Endothelial cell of umbilical vein (primary cell): Measurements from ENCODE around the gene RHOB. TPM values are rescaled to one million over a fixed set of nuclear protein-coding genes. Genes with fewer than 3 reads are reported as not detected.
"Not testable (repeated sequence)": the region's sequence is repeated elsewhere in the genome, so short reads cannot be mapped to it uniquely, and the experiment has no call there.

Experiments
- BruUV-seq: library from RNA; stranded (reverse); fragments of 400-500 nt; replicated peaks from 2 replicates; lab custom pipeline; 2021; lab: Mats Ljungman, UMichigan
- CTCF ChIA-PET: fragments of 300-600, 350-600 bp; sonication (Branson Sonifier 250); formaldehyde crosslinking; loops from one replicate; lab custom pipeline; 2021; ENCODE audit warnings: antibody characterized with exemption, inconsistent platforms; lab: Charles Lee
- POLR2A ChIA-PET: fragments of 300-600, 350-600 bp; sonication (Branson Sonifier 250); formaldehyde crosslinking; loops from one replicate; lab custom pipeline; 2021; ENCODE audit warnings: antibody characterized with exemption, inconsistent platforms; lab: Charles Lee
- DNase-seq: peaks from one replicate; pipeline ENCODE4 v3.0.0-alpha.2; 2011; ENCODE audit warnings: low read depth, low spot score
- FAIRE-seq: peaks from 2 replicates; lab custom pipeline; 2011; peaks lifted over from hg19 to GRCh38; lab: Jason Lieb, UNC
- H2AFZ ChIP-seq: 2 replicates; pipeline ENCODE4 v1.6.0; 2012; ENCODE audit warnings: low read depth, low read length, control low read depth, inconsistent platforms
- H3K27ac ChIP-seq: 2 replicates; pipeline ENCODE4 v1.5.1; 2011; ENCODE audit warnings: low read depth, mild to moderate bottlenecking, control low read depth, low read length, moderate library complexity; ENCODE audit not compliant: insufficient read depth
- H3K27me3 ChIP-seq, 2 experiments: 2 replicates each; pipeline versions ENCODE4 v1.6.0 to v1.6.1; 2011; ENCODE audit warnings: low read length in 2 of 2, mixed read lengths in 1 of 2; ENCODE audit not compliant: control insufficient read depth in 2 of 2, insufficient read depth in 2 of 2
- H3K36me3 ChIP-seq, 2 experiments: 2 replicates in 1 of 2; 3 replicates in 1 of 2; pipeline ENCODE4 v1.5.1; 2011; ENCODE audit warnings: low read length in 2 of 2, mild to moderate bottlenecking in 1 of 2, moderate library complexity in 1 of 2; ENCODE audit not compliant: control insufficient read depth in 2 of 2, insufficient read depth in 2 of 2; ENCODE audit errors: extremely low read depth in 1 of 2
- H3K4me1 ChIP-seq: 3 replicates; pipeline ENCODE4 v1.5.1; 2011; ENCODE audit warnings: mild to moderate bottlenecking, low read length; ENCODE audit not compliant: control insufficient read depth, insufficient read depth; ENCODE audit errors: extremely low read depth
- H3K4me2 ChIP-seq: 2 replicates; pipeline ENCODE4 v1.6.1; 2011; ENCODE audit warnings: low read length, control low read depth, mixed read lengths; ENCODE audit not compliant: insufficient read depth
- H3K4me3 ChIP-seq, 3 experiments: fragments of 200-600 bp in 1 of 3; sonication (generic), shearing (Covaris generic) in 1 of 3; replicated peaks in 1 of 3; 2 replicates each; pipeline ENCODE4 v1.5.1; 2011 to 2016; ENCODE audit warnings: control low read depth in 3 of 3, low read length in 3 of 3, mild to moderate bottlenecking in 2 of 3, inconsistent platforms in 1 of 3, low read depth in 1 of 3, moderate library complexity in 1 of 3; ENCODE audit not compliant: insufficient read depth in 1 of 3
- H3K79me2 ChIP-seq: 2 replicates; pipeline ENCODE4 v1.6.0; 2012; ENCODE audit warnings: low read length, inconsistent platforms; ENCODE audit not compliant: control insufficient read depth, insufficient read depth
- H3K9ac ChIP-seq: replicated peaks from 2 replicates; pipeline ENCODE3; 2011; ENCODE audit warnings: low read length, control low read depth; ENCODE audit not compliant: insufficient read depth; ENCODE audit errors: extremely low read depth
- H3K9me1 ChIP-seq: replicated peaks from 3 replicates; pipeline ENCODE4 v1.6.0; 2011; ENCODE audit warnings: mild to moderate bottlenecking, low read length; ENCODE audit not compliant: control insufficient read depth, insufficient read depth; ENCODE audit errors: extremely low read depth
- H3K9me3 ChIP-seq: replicated peaks from 2 replicates; pipeline ENCODE4 v1.5.1; 2012; ENCODE audit warnings: low read length, inconsistent platforms; ENCODE audit not compliant: control insufficient read depth, insufficient read depth
- H4K20me1 ChIP-seq: replicated peaks from 2 replicates; pipeline ENCODE3; 2011; ENCODE audit warnings: mild to moderate bottlenecking, low read length; ENCODE audit not compliant: control insufficient read depth, insufficient read depth; ENCODE audit errors: extremely low read depth
- EZH2 ChIP-seq: IDR thresholded peaks from 2 replicates; pipeline ENCODE4 v1.6.1; 2012; ENCODE audit warnings: borderline replicate concordance, low read depth, mild to moderate bottlenecking, moderate library complexity, low read length, inconsistent platforms; ENCODE audit not compliant: severe bottlenecking
- FOS ChIP-seq: IDR thresholded peaks from 2 replicates; pipeline ENCODE4 v1.6.1; 2011; ENCODE audit warnings: mild to moderate bottlenecking, low read length, moderate library complexity, borderline replicate concordance; ENCODE audit not compliant: insufficient read depth
- JUN ChIP-seq: IDR thresholded peaks from 2 replicates; pipeline ENCODE4 v1.6.1; 2011; ENCODE audit warnings: borderline replicate concordance, low read depth; ENCODE audit not compliant: insufficient read length, insufficient read depth
- MAX ChIP-seq: IDR thresholded peaks from 2 replicates; pipeline ENCODE4 v1.6.1; 2011; ENCODE audit not compliant: insufficient read depth, insufficient read length
- MYC ChIP-seq: IDR thresholded peaks from one replicate; pipeline ENCODE4 v1.6.1; 2011; ENCODE audit warnings: mild to moderate bottlenecking, low read depth, low read length
- POLR2A ChIP-seq: IDR thresholded peaks from 2 replicates; pipeline ENCODE4 v1.6.1; 2012; ENCODE audit warnings: low read depth, mild to moderate bottlenecking, control low read depth, low read length
- POLR2AphosphoS5 ChIP-seq: IDR thresholded peaks from 2 replicates; pipeline ENCODE4 v1.6.1; 2012; ENCODE audit warnings: low read depth, mild to moderate bottlenecking, control low read depth, low read length, moderate library complexity; ENCODE audit not compliant: insufficient read depth
- dilution Hi-C: fragments of 300-500 bp; cut with MboI; formaldehyde crosslinking; loops from one replicate; pipeline ENCODE4 v1.15.0; 2019; ENCODE audit warnings: low sequenced_read_pairs; ENCODE audit not compliant: extremely low pct_ligation_motif_present
- intact Hi-C: fragments of 100-400 bp; cut with micrococcal nuclease; formaldehyde crosslinking; loops from one replicate; pipeline ENCODE4 v1.10.0; 2022
- polyA plus RNA-seq, 4 experiments: library from polyadenylated mRNA; depleted of rRNA in 3 of 4; stranded (reverse) in 3 of 4; unstranded in 1 of 4; fragments of >200 nt; gene quantifications; 2 replicates each; pipeline versions ENCODE4 v1.2.1 to v1.2.3, GENCODE V29; 2011 to 2012; ENCODE audit warnings: missing spikeins in 1 of 4
- total RNA-seq: library from RNA; stranded (reverse); gene quantifications from 2 replicates; pipeline ENCODE4 v1.2.3, GENCODE V29; 2021

Gene RHOB
- total and polyA plus RNA-seq, 2 donors (not counting 3 experiments of a cell fraction or from before 2014, with no cell fraction given): 830 to 1,101 TPM

GRCh38 chr2:20416723-20417122 is 30.2 kb upstream of the RHOB start:
- no peaks in the 10 kb centered on the region for H3K9me1 ChIP-seq
- no TSS peak for BruUV-seq
- H3K27me3 ChIP-seq: peaks cover 8% of the 10 kb centered on the region in 2 experiments
- DNase-seq: no peak
- POLR2A ChIA-PET: no interaction called here
- no peaks in the 10 kb centered on the region for H4K20me1 ChIP-seq
- H3K9ac ChIP-seq: no peak overlapping the region
- H3K9me3 ChIP-seq: no peaks in the 10 kb centered on the region
- H3K4me3 ChIP-seq: no peak overlapping the region
- CTCF ChIA-PET: interaction anchor here (1.6 to 12.2 kb wide), 3 partner anchors 22 to 245 kb away, joined by 4 to 150 read pairs (median 5); no protein-coding TSS in a partner anchor
- no peak for TF ChIP-seq POLR2A
- no peak for TF ChIP-seq EZH2
- TF ChIP-seq FOS: no peak
- no peak for TF ChIP-seq MAX
- TF ChIP-seq JUN: no peak
- no peak for TF ChIP-seq MYC
- no peak for TF ChIP-seq POLR2AphosphoS5
- H2AFZ ChIP-seq: no peak overlapping the region
- H3K4me1 ChIP-seq: no peaks in the 10 kb centered on the region
- dilution Hi-C loops (no loop called here), intact Hi-C loops (no loop called here)
- no peaks in the 10 kb centered on the region for H3K36me3 ChIP-seq
- no peak overlapping the region for H3K4me2 ChIP-seq
- H3K27ac ChIP-seq: no peak overlapping the region
- FAIRE-seq: no peak
- H3K79me2 ChIP-seq: no peaks in the 10 kb centered on the region

GRCh38 chr2:20417230-20417821 is 29.5 kb upstream of the RHOB start:
- H2AFZ ChIP-seq, H3K27ac ChIP-seq, DNase-seq, intact Hi-C loops, BruUV-seq, H3K79me2 ChIP-seq, H3K36me3 ChIP-seq, FAIRE-seq, H3K4me3 ChIP-seq, H3K27me3 ChIP-seq, H3K9ac ChIP-seq, H4K20me1 ChIP-seq, H3K9me3 ChIP-seq, H3K4me1 ChIP-seq, dilution Hi-C loops, POLR2A ChIA-PET, H3K4me2 ChIP-seq, H3K9me1 ChIP-seq: not testable (repeated sequence)
- CTCF ChIA-PET: interaction anchor here (12.2 kb wide), 1 partner anchor 21 kb away, joined by 150 read pairs; no protein-coding TSS in a partner anchor
